ENCODE data around the gene SHISAL2B. TPM values are rescaled to one million over a fixed set of nuclear protein-coding genes. Genes with fewer than 3 reads are reported as not detected.
"Not testable (repeated sequence)": the region's sequence is repeated elsewhere in the genome, so short reads cannot be mapped to it uniquely, and the experiment has no call there.

SHISAL2B gene
- total RNA-seq, 1 donor from 2014 or later, result not detected

- H3K4me1 ChIP-seq, result no peaks in the 10 kb centered on the region
- intact Hi-C loops (cut with DNase I), result no loop called here
- H3K9me3 ChIP-seq, result peaks cover 0 to 11% of the 10 kb centered on the region in 2 donors
- DNase-seq (ENCODE audit: low spot score in 2 of 2), result no peak
- no peak for TF ChIP-seq CTCF (IDR thresholded peaks at IDR 0.05)
- no peaks in the 10 kb centered on the region for H3K27me3 ChIP-seq
- H3K36me3 ChIP-seq, result no peaks in the 10 kb centered on the region
- H3K27ac ChIP-seq, result no peak overlapping the region
- H3K4me3 ChIP-seq, result no peak overlapping the region
These were observed 10.5 kb downstream of the SHISAL2B start for GRCh38 chr5:64700765-64701164.

- H3K27ac ChIP-seq; H3K9me3 ChIP-seq; H3K4me1 ChIP-seq; H3K36me3 ChIP-seq; DNase-seq (ENCODE audit: low spot score in 2 of 2); H3K4me3 ChIP-seq; H3K27me3 ChIP-seq; intact Hi-C loops (cut with DNase I): not testable (repeated sequence)
These were observed 15.8 kb downstream of the SHISAL2B start for GRCh38 chr5:64706074-64706473.

- DNase-seq (ENCODE audit: low spot score in 2 of 2), result no peak
- intact Hi-C loops (cut with DNase I), result no loop called here
- no peak overlapping the region for H3K4me3 ChIP-seq
- no peak overlapping the region for H3K27ac ChIP-seq
- H3K9me3 ChIP-seq, result no peaks in the 10 kb centered on the region
- no peaks in the 10 kb centered on the region for H3K36me3 ChIP-seq
- no peaks in the 10 kb centered on the region for H3K4me1 ChIP-seq
- no peaks in the 10 kb centered on the region for H3K27me3 ChIP-seq
- no peak for TF ChIP-seq CTCF (IDR thresholded peaks at IDR 0.05)
These were observed 16.9 kb downstream of the SHISAL2B start for GRCh38 chr5:64707191-64707590.

GRCh38 chr5:64714495-64714894, 24.2 kb downstream of the SHISAL2B start:
- DNase-seq (ENCODE audit: low spot score in 2 of 2); H3K27ac ChIP-seq; H3K27me3 ChIP-seq; H3K4me1 ChIP-seq; intact Hi-C loops (cut with DNase I); H3K4me3 ChIP-seq; H3K9me3 ChIP-seq; H3K36me3 ChIP-seq: not testable (repeated sequence)

- intact Hi-C loops (cut with DNase I), result no loop called here
- Histone ChIP-seq H3K27ac (no peak overlapping the region), H3K4me3 (no peak overlapping the region), H3K36me3 (peaks cover 20 to 37% of the 10 kb centered on the region in 2 donors), H3K4me1 (no peaks in the 10 kb centered on the region), H3K9me3 (no peaks in the 10 kb centered on the region), H3K27me3 (no peaks in the 10 kb centered on the region)
- no peak for DNase-seq (ENCODE audit: low spot score in 2 of 2)
- no peak for TF ChIP-seq CTCF (IDR thresholded peaks at IDR 0.05)
These were observed 32.3 kb downstream of the SHISAL2B start for GRCh38 chr5:64722588-64722987.

GRCh38 chr5:64727150-64727549, 36.8 kb downstream of the SHISAL2B start:
- TF ChIP-seq CTCF (IDR thresholded peaks at IDR 0.05), result no peak

GRCh38 chr5:64742411-64742810, 52.1 kb downstream of the SHISAL2B start:
- H3K4me1 ChIP-seq, result no peaks in the 10 kb centered on the region
- H3K27me3 ChIP-seq, result no peaks in the 10 kb centered on the region
- peaks cover 3 to 17% of the 10 kb centered on the region in 2 donors for H3K36me3 ChIP-seq
- H3K27ac ChIP-seq, result no peak overlapping the region
- DNase-seq (ENCODE audit: low spot score in 2 of 2), result no peak
- TF ChIP-seq CTCF (IDR thresholded peaks at IDR 0.05), result no peak
- no peaks in the 10 kb centered on the region for H3K9me3 ChIP-seq
- intact Hi-C loops (cut with DNase I), result no loop called here
- H3K4me3 ChIP-seq, result no peak overlapping the region

More at GRCh38 chr5:64727150-64727549, 36.8 kb downstream of the SHISAL2B start:
- H3K4me3 ChIP-seq, result no peak overlapping the region
- no peak overlapping the region for H3K27ac ChIP-seq
- no peaks in the 10 kb centered on the region for H3K27me3 ChIP-seq
- H3K9me3 ChIP-seq, result no peaks in the 10 kb centered on the region
- intact Hi-C loops (cut with DNase I), result no loop called here
- no peak for DNase-seq (ENCODE audit: low spot score in 2 of 2)
- H3K36me3 ChIP-seq, result peaks cover 25 to 56% of the 10 kb centered on the region in 2 donors
- no peaks in the 10 kb centered on the region for H3K4me1 ChIP-seq
